H1 (cell line): ENCODE measurements around the gene EVX2. TPM values are rescaled to one million over a fixed set of nuclear protein-coding genes. Genes with fewer than 3 reads are reported as not detected.

Experiments
- ASH2L ChIP-seq: fragments of 200-600, 300-600 bp; sonication (generic); IDR thresholded peaks from one replicate; pipeline ENCODE4 v1.7.1; 2017; ENCODE audit warnings: low read length
- ATF2 ChIP-seq: IDR thresholded peaks from 2 replicates; pipeline ENCODE4 v1.6.1; 2012; ENCODE audit warnings: low read length, inconsistent platforms
- BRCA1 ChIP-seq: IDR thresholded peaks from 2 replicates; pipeline ENCODE4 v1.6.1; 2012; ENCODE audit warnings: low read depth, low read length, improper control_type of control experiment
- MAX ChIP-seq: IDR thresholded peaks from 2 replicates; pipeline ENCODE4 v1.6.1; 2012; ENCODE audit warnings: inconsistent platforms
- SUZ12 ChIP-seq: fragments of 200-600 bp; sonication (generic); IDR thresholded peaks from 2 replicates; pipeline ENCODE4 v1.6.1; 2012; ENCODE audit warnings: mild to moderate bottlenecking, inconsistent platforms, low read length, moderate library complexity, mixed read lengths
- TAF7 ChIP-seq: optimal IDR thresholded peaks from 2 replicates; pipeline ENCODE3; 2011; ENCODE audit warnings: low read depth, mild to moderate bottlenecking, inconsistent platforms, low read length, moderate library complexity, borderline replicate concordance
- ZNF274 ChIP-seq: IDR thresholded peaks from 2 replicates; pipeline ENCODE4 v1.7.0; 2012; ENCODE audit warnings: low read length, borderline replicate concordance; ENCODE audit errors: extremely low read depth
- polyA plus RNA-seq, 7 experiments: library from polyadenylated mRNA; depleted of rRNA in 3 of 7; stranded (reverse) in 5 of 7; unstranded in 2 of 7; fragments of >200 nt in 5 of 7; fragments of 200-250 nt in 2 of 7; gene quantifications; 1 replicate in 5 of 7; 2 replicates in 1 of 7; 4 replicates in 1 of 7; pipeline versions ENCODE4 v1.2.1 to v1.2.3, GENCODE V29; 2011 to 2013; ENCODE audit warnings: missing spikeins in 2 of 7, mixed read lengths in 2 of 7
- total RNA-seq: library from RNA; stranded (reverse); fragmentation: NEBNext Ultra II Directional; extraction: Animal tissue kit (Norgen Biotek cat#: 25700); gene quantifications from 2 replicates; pipeline ENCODE4 v1.2.1, GENCODE V29; 2021

Gene EVX2
- total and polyA plus RNA-seq, 2 of the 8 experiments (the other 6 are each of a cell fraction or from before 2014, with no cell fraction given), result not detected

DNA sequence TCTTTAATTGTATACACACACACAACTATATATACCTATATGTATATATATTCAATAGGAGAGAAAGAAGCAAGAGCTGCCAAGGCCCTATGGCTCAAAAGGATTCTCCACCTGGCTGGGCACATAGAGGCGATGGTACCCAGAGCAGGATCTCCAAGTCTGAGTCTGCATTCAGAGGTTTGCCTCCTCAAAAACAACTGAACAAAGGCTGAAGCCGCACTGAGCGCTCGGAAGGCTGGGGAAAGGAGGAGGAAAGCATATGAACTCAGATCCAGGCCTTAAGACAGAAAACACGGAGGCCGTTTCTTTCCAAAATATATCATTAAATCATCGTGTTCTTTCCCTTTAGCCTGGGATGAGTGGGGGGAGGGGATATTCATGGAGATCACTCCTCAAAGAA is 19.4 kb upstream of the EVX2 start (continued):
- TF ChIP-seq BRCA1 (no peak), SUZ12 (no peak; the same call in 1 of the 2 replicates), TAF7 (no peak), ZNF274 (no peak), ASH2L (no peak), MAX (no peak), ATF2 (no peak)
